ENCODE results near the gene CYB5A. TPM values are rescaled to one million over a fixed set of nuclear protein-coding genes. Genes with fewer than 3 reads are reported as not detected.
"Not testable (repeated sequence)": the region's sequence is repeated elsewhere in the genome, so short reads cannot be mapped to it uniquely, and the experiment has no call there.

The CYB5A gene
- total RNA-seq, 4 donors from 2014 or later, result 232 to 490 (median 267) TPM

DNA sequence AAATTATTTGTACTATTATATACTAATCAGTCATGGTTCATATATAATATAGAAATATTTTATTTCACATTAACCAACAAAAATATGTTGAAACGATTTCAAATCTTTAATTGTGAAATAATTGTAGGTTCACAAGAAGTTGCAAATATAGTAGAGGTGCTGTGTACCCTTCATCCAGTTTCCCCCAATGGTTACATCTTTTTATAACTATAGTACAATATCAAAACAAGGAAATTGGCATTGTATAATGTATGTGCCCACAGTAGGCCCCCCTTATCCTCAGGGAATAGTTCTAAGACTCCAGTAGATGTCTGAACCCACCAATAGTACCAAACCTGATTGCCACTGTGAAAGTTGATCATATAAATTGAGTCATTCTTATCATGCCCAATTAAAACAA lies 7.4 kb upstream of the CYB5A start:
- TF ChIP-seq, protein P1, sequence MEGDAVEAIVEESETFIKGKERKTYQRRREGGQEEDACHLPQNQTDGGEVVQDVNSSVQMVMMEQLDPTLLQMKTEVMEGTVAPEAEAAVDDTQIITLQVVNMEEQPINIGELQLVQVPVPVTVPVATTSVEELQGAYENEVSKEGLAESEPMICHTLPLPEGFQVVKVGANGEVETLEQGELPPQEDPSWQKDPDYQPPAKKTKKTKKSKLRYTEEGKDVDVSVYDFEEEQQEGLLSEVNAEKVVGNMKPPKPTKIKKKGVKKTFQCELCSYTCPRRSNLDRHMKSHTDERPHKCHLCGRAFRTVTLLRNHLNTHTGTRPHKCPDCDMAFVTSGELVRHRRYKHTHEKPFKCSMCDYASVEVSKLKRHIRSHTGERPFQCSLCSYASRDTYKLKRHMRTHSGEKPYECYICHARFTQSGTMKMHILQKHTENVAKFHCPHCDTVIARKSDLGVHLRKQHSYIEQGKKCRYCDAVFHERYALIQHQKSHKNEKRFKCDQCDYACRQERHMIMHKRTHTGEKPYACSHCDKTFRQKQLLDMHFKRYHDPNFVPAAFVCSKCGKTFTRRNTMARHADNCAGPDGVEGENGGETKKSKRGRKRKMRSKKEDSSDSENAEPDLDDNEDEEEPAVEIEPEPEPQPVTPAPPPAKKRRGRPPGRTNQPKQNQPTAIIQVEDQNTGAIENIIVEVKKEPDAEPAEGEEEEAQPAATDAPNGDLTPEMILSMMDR (IDR thresholded peaks at IDR 0.05), result no peak
- no peak for TF ChIP-seq EP300 (IDR thresholded peaks at IDR 0.05)
- no peak for TF ChIP-seq POLR2A (IDR thresholded peaks at IDR 0.05)

DNA sequence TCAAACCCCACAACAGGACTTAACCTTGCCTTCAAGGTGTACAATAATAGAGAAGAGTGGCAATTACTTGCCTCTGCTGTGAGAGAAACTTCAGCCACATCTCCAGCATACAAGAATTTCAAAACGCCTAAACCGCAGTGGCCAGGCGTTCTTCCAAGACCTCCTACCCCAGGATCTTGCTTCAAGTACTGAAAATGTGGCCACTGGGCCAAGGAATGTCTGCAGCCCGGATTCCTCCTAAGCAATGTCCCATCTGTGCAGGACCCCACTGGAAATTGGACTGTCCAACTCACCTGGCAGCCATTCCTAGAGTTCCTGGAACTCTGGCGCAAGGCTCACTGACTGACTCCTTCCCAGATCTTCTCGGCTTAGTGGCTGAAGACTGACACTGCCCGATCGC lies 2.8 kb upstream of the CYB5A start:
- Histone ChIP-seq H3K36me3 (no peaks in the 10 kb centered on the region), H3K27me3 (no peaks in the 10 kb centered on the region), H3K9me3 (no peaks in the 10 kb centered on the region), H3K4me1 (peaks cover 0 to 24% (median 10%) of the 10 kb centered on the region in 4 donors), H3K27ac (no peak overlapping the region), H3K4me3 (no peak overlapping the region)
- WGBS, 2 donors, result 89 to 93% methylated on average over 8 of the region's 8 CpGs
- TF ChIP-seq POLR2A (IDR thresholded peaks at IDR 0.05) (no peak), EP300 (IDR thresholded peaks at IDR 0.05) (no peak)
- TF ChIP-seq, protein P1 (IDR thresholded peaks at IDR 0.05), result no peak
- DNase-seq (ENCODE audit: low spot score in 2 of 2), result no peak

More for the DNA sequence above, 7.4 kb upstream of the CYB5A start:
- no peaks in the 10 kb centered on the region for H3K4me1 ChIP-seq
- H3K27me3 ChIP-seq, result no peaks in the 10 kb centered on the region
- 83 to 92% methylated on average over 1 of the region's 1 CpG for WGBS, 2 donors
- no peak for DNase-seq (ENCODE audit: low spot score in 2 of 2)
- no peaks in the 10 kb centered on the region for H3K36me3 ChIP-seq
- H3K9me3 ChIP-seq, result no peaks in the 10 kb centered on the region
- H3K4me3 ChIP-seq, result no peak overlapping the region
- no peak overlapping the region for H3K27ac ChIP-seq

GRCh38 chr18:74292982-74293381 lies 1.2 kb upstream of the CYB5A start:
- not testable (repeated sequence) for DNase-seq (ENCODE audit: low spot score in 2 of 2); H3K36me3 ChIP-seq; H3K4me3 ChIP-seq; H3K9me3 ChIP-seq; H3K27me3 ChIP-seq
- WGBS, 2 donors, result 89 to 91% methylated on average over 3 of the region's 3 CpGs
- Histone ChIP-seq H3K4me1 (peaks cover 0 to 39% (median 11%) of the 10 kb centered on the region in 4 donors), H3K27ac (peak overlapping the region in 1 of 4 donors; percentile 87)

- no peak for TF ChIP-seq POLR2A (IDR thresholded peaks at IDR 0.05)
- TF ChIP-seq, protein P1 (IDR thresholded peaks at IDR 0.05), result no peak
- TF ChIP-seq EP300 (IDR thresholded peaks at IDR 0.05), result no peak
- WGBS, 2 donors, result 2 to 11% methylated on average over 4 of the region's 4 CpGs
- Histone ChIP-seq H3K4me3 (peak overlapping the region; percentile 84 to 100 (median 93)), H3K9me3 (no peaks in the 10 kb centered on the region), H3K4me1 (peaks cover 0 to 42% (median 12%) of the 10 kb centered on the region in 4 donors), H3K27me3 (no peaks in the 10 kb centered on the region), H3K36me3 (no peaks in the 10 kb centered on the region), H3K27ac (peak overlapping the region; percentile 28 to 87 (median 73))
- DNase-seq (ENCODE audit: low spot score in 2 of 2), result no peak
These were observed 737 bp upstream of the CYB5A start for GRCh38 chr18:74292541-74292858.

GRCh38 chr18:74291472-74291770 lies 342 bp downstream of the CYB5A start:
- Histone ChIP-seq H3K9me3 (no peaks in the 10 kb centered on the region), H3K4me3 (peak overlapping the region; percentile 84 to 100 (median 93)), H3K27ac (peak overlapping the region; percentile 46 to 87 (median 81)), H3K4me1 (peaks cover 0 to 51% (median 21%) of the 10 kb centered on the region in 4 donors), H3K27me3 (no peaks in the 10 kb centered on the region), H3K36me3 (no peaks in the 10 kb centered on the region)
- TF ChIP-seq, protein P1 (IDR thresholded peaks at IDR 0.05), result no peak
- TF ChIP-seq POLR2A (IDR thresholded peaks at IDR 0.05) (no peak), EP300 (IDR thresholded peaks at IDR 0.05) (no peak)
- DNase-seq (ENCODE audit: low spot score in 2 of 2), result no peak
- WGBS, 2 donors, result 0 to 1% methylated on average over 15 to 16 of the region's 30 CpGs
